IPS-NIHi7 (cell line): ENCODE results near the gene SRRM5.
A peak's percentile ranks its signal among the peaks of the same experiment; 100 is the strongest.
"Not testable (repeated sequence)": the region's sequence is repeated elsewhere in the genome, so short reads cannot be mapped to it uniquely, and the experiment has no call there.

ENCODE experiments used
- DNase-seq: peaks from one replicate; pipeline ENCODE4 v3.0.0; 2012; ENCODE audit warnings: mixed read lengths; ENCODE audit errors: extremely low spot score

The SRRM5 gene, protein sequence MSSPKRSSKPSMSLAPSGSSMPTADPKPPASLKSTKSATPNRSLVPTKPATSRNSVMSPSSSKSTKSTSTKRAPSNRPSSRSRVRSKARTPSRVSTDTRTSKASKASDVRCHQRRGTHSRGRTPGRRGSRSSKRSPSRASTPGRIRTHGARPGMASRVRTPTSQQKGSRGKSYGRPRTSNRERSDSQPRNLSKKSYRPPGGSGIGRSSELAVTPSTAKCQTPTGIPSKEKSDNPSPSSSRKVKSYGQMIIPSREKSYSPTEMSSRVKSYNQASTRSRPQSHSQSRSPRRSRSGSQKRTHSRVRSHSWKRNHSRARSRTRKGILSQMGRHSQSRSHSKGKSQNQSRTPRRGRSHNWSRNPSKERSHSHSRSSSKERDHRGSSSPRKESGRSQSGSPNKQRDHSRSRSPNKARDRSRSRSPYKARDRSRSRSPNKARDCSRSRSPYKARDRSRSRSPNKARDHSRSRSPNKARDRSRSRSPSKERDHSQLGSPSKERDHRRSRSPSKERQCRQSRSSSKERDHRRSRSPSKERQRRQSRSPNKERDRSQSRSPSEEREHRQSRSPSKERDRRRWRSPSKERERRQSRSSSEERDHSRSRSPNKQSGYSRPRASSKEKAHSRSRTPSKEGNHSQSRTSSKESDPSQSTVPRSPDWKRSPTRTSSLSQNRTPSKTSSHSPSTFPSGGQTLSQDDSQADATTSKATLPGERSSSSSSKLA

GRCh38 chr19:43611788-43612187, at the start of gene SRRM5:
TSS of gene SRRM5 (plus strand) at chr19:43612088. CDS start at chr19:43612122, 34 bp downstream.
- DNase-seq, result no peak

DNA sequence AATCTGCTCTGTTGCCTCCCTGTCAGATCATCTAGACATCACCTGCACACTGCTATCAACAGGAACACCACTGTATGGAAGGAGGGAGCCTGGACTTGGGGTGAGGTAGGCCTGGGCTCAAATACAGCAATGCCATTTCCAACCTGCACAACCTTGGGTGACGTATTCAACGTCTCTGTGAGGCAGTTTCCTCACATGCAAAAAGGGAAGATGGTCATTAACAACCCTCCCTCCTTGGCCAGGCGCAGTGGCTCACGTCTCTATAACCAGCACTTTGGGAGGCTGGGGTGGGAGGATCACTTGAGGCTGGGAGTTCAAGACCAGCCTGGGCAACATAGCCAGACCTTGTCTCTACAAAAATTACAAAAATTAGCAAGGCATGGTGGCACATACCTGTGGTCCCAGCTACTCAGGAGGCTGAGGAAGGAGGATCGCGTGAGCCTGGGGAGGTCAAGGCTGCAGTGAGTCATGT, 49.6 kb upstream of the SRRM5 start:
- no peak for DNase-seq

DNA sequence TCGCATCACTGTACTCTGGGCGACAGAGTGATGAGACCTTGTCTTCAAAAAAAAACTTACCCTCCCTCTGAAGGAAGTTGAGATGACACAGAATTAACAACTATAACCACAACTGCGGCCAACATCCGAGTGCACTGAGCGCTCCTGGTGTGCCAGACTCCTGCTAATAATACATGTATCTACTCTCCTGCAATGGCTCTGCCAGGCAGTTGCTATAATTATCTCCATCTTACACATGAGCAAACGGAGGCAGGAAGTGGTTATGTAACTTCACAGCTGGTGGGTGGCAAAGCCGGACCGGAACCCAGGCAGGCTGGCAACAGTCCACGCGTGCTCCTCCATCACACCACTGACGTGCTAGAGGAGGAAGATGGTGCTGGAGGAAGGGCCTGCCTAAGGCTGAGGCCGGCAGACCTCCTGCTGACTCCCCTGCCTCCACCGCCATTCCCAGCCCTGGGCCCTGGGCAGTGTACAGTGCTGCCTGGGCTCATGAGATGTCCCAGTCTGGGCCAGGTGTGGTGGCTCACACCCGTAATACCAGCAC, 49.1 kb upstream of the SRRM5 start:
- DNase-seq, result no peak

DNA sequence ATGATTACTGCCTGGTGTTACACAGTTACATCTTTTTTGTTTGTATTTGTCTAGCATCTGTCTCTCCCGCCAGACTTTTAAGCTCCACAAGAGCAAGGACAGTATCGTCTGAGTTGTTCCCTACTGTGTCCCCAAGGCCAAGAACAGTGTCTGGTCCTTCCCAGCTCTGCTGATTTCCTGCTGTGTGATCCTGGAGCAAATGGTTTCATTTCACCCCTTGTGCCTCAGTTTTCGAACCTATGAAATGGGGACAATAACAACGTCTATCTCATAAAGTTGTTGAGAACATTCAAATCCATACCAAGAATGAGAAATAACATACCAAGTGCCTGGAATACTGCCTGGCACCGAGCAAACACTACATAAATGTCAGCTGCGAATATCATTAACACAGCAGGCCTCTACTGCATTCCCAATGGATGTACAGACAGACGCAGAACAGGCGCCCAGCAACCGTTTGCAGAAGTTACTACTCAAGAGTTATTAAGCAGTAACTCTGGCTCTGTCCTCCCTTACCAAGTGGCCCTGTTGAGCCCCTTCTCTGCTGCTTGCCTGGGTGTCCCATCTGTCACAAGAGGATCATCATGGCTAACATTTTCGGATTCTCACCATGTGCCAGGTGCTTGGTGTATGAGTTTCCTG, 48.0 kb upstream of the SRRM5 start:
- no peak for DNase-seq

- no peak for DNase-seq
Observed at GRCh38 chr19:43564800-43565199, 47.1 kb upstream of the SRRM5 start.

DNA sequence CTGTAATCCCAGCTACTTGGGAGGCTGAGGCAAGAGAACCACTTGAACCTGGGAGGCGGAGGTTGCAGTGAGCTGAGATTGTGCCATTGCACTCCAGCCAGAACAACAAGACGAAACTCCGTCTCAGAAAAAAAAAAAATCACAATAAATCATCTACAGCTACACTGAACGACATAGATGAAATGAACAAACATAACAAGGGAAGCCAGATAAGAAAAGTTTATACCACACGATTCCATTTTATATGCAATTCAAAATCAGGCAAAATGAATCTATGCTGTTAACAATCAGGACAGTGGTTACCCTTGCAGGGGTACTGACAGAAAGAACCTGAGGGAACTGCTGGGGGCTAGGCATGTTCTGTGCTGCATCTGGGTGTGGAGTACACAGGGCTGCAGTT, 42.2 kb upstream of the SRRM5 start:
- DNase-seq, result no peak

- no peak for DNase-seq
Observed at GRCh38 chr19:43570174-43570791, 41.6 kb upstream of the SRRM5 start.

DNA sequence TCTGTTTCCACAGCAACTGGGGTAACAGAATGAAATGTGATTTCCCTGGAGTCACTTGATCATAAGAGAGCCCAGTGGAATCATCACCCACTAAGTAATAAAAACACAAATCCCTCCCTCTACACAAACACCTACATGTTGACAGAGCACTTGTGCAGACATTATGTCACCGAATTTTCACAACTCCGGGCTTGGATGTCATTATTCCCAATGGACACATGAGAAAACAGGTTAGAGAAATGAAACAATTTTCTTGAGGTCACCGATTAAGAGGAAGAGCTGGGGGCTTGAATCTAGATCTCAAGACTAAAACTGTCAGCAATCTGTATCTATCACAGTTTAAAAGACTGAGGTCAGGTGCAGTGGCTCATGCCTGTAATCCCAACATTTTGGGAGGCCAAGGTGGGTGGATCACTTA, 39.7 kb upstream of the SRRM5 start:
- no peak for DNase-seq

GRCh38 chr19:43574424-43575155, 37.3 kb upstream of the SRRM5 start:
- DNase-seq, result no peak

- peak; percentile 98 for DNase-seq
Observed at GRCh38 chr19:43575156-43575950, 36.5 kb upstream of the SRRM5 start, which contains the start of the genes PINLYP and XRCC1. TSS of gene PINLYP (plus strand) at chr19:43575801. CDS start at chr19:43577192, 1,391 bp downstream. TSS of gene XRCC1 (minus strand) at chr19:43575527. CDS start at chr19:43575458, 69 bp downstream.

DNA sequence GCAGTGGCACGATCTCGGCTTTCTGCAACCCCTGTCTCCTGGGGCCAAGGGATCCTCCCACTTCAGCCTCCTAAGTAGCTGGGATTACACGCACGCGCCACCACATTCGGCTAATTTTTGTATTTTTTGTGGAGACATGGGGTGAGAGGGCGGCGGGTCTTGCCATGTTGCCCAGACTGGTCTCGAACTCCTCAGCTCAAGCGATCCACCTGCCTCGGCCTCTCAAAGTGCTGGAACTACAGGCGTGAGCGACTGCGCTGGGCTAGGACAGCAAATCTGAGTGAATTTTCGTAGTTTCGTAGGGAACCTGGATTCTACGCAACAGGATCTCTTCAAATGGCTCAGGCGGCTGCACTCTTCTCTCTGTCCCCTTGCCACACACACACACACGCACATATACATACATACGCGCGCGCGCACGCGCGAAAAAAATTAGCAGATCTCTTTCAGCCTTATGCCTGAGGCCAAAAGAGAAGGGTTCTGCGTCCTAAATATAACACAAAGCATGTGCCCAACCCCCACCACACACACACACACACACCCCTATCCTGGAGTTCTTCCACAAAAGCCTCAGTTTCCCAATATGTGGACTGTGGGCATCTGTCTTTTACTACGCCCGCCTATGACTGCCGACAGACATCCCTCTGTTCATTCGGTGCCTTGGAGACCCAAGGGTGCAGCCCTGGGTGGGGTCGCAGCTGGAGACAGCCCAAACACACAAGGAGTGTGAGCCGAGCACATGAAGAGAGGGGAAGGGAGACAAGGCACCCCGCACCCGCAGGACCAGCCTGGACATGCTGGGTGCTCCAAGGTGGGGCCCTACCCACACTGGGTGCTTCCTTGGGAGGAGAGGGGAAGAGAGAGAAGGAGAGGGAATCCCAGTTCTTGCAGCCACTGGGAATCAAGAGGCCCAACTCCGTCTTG, 35.7 kb upstream of the SRRM5 start:
- no peak for DNase-seq

DNA sequence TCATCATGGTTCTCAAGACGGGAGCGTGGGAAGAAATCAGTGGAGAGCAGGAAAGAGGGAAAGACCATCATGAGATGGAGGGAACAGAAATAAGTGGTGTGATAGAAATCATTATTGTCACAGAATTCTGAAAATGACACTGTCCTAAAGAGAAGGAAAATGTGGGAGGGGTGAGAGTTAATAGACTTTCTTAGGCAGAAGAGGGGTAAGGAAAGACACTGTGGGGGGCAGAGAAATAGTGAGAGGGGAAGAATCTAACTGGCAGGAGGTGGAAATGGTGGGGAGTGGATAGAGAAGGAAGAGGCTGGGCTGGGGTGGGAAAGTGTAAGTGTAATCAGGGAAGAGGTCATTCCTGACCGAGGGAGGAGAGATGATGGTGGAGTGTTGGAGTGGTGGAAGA, 33.1 kb upstream of the SRRM5 start:
- no peak for DNase-seq

GRCh38 chr19:43581467-43581866, 30.4 kb upstream of the SRRM5 start:
- no peak for DNase-seq

- no peak for DNase-seq
Observed at GRCh38 chr19:43582495-43582894, 29.4 kb upstream of the SRRM5 start.

DNA sequence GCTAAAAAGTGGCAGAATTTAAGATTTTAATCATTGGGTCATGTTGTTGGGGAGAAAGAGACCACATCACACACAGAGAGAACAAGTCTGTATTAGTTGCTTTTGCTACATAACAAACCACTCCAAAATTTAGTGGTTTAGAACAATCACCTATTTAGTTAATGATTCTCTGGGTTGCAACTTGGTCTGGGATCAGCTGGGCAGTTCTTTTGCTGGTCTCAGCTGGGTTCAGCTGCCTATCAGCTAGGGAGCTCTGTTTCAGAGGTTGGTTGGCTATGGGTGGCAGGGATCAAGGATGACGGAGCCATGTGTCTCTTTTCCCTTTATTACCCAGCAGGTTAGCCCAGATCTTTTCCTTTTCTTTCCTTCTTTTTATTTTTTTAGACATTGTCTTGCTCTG, 27.4 kb upstream of the SRRM5 start:
- no peak for DNase-seq

- no peak for DNase-seq
Observed at GRCh38 chr19:43586346-43586745, 25.5 kb upstream of the SRRM5 start.

DNA sequence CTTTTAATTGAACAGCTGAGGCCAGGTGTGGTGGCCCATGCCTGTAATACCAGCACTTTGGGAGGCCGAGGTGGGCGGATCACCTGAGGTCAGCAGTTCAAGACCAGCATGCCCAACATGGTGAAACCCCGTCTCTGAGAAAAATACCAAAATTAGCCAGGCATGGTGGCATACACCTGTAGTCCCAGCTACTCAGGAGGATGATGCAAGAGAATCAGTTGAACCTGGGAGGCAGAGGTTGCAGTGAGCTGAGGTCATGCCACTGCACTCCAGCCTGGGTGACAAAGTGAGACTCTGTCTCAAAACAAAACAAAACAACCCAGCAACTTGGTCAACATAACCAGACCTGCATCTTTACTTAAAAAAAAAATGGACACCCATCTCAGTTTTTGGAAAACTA, 24.9 kb upstream of the SRRM5 start:
- not testable (repeated sequence) for DNase-seq

DNA sequence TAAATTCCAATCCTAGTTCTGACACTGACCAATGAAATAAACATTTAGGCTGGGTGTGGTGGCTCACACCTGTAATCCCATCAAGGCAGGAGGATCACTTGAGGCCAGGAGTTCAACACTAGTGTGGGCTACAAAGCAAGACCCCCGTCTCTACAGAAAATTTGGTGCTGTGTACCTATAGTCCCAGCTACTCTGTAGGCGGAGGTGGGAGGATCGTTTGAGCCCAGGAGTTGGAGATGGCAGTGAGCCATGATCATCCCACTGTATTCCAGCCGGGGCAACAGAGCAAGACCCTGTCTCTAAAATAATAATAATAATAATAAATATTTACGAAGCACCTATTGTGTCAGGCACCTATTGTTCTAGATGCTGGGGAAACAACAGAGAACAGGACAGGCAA, 22.6 kb upstream of the SRRM5 start:
- DNase-seq, result no peak

- DNase-seq, result no peak
Observed at GRCh38 chr19:43589678-43590077, 22.2 kb upstream of the SRRM5 start.
